HG02938 (cell line): ENCODE results near the gene INO80.
"Not testable (repeated sequence)": the region's sequence is repeated elsewhere in the genome, so short reads cannot be mapped to it uniquely, and the experiment has no call there.

ENCODE experiments used
- ATAC-seq: cut with Tn5 transposase; IDR thresholded peaks from one replicate; pipeline ENCODE4 v1.9.1; 2021; ENCODE audit warnings: mild to moderate bottlenecking, moderate library complexity; ENCODE audit not compliant: unreplicated experiment

The INO80 gene

DNA sequence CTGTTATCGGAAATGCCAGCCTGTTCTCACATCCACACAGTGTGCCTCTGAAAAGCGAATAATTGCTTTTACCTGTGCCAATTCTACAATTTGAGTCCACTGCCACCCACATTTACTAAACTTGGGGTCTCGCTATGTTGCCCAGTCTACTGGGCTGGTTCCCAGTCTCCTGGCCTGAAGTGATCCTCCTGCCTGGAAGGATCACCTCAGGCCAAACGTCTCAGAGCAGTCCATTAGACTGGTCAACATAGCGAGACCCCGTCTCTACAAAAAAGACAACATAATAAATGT lies 827 bp upstream of the INO80 start:
- ATAC-seq = no peak

DNA sequence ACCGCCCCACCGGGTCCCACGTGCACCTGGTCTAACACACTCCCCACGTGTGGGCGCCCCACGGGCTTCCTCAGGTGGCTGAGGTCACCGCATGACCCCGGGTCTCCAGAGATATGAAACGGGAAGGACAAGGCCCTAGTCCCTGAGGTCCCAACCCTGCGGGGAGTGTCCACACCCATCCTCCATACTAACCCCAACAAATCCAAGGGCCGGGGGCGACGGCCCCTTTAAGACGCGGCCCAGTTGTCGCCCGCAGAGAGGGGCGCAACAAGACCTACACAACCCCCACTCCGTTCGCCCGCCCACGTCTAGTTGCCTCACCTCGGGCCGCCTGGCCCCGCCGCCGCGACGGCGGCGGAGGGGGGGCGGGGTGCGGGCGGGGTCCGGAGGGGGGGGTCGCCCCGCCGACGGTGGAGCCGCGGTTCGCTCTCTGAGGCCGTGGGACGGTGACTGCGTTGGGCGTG lies 396 bp downstream of the INO80 start:
- ATAC-seq = peak; percentile 44

DNA sequence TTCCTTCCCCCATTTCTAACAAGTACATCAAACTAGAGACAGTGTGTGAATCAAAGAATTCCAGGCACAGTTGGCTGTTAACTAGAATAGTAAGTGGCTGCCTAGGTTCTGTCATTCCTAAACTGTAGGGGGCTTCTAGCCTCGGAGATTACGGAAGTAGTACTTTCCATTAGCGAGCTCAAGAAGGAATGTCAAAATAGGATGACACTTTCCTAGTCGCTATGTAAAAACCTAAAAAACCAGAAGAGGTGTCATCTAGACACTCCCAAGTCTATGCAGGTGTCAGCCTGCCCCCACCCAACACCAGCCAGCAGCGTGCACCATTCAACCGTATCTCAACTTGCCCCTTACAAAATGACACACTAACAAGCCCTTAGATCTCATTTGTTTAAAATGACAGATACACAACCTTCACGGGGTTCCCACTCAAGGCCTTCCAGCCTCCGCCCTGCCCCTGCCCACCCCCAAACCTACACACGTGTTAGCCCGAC lies 874 bp downstream of the INO80 start:
- ATAC-seq = no peak

- ATAC-seq = no peak
These were observed 9.1 kb downstream of the INO80 start for GRCh38 chr15:41106947-41107346.

GRCh38 chr15:41105348-41106334 lies 10.4 kb downstream of the INO80 start:
- no peak for ATAC-seq

DNA sequence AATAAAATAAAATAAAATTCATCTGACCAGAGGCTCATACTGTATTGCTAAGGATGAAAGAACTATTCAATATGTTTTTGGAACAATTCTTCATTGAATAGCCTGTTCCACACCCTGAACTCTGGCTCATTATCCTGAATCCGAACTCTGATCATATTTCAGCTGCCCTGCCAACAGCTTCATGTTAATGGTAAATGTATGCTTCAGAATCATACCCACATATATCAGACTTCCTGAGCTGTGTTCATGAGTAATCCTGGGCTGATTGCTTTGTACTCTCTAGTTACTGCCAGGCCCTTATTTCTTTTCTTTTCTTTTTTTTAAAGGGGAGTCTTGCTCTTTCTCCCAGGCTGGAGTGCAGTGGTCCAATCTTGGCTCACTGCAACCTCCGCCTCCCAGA lies 11.8 kb downstream of the INO80 start:
- ATAC-seq = no peak

- ATAC-seq = no peak
These were observed 13.2 kb downstream of the INO80 start for GRCh38 chr15:41102854-41103253.

DNA sequence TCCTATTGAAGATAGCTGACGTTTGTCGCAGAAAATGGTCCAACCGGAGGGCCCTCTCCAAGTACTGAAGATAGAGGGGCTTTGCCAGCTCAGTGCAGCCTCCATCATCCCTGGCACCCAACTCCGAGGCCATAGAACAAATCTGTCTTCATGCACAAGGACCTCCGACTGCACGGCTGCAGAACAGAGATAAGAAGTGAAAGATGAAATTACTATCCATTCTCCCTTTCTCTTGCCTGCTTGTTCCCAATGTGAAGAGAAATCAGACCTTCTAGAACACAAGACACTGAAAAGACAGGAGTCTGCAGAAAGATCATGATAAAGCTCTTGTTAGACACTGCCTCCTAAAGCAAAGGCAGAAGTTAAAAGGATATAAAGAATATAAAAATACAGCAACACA lies 19.9 kb downstream of the INO80 start:
- ATAC-seq = no peak

- ATAC-seq = no peak
These were observed 31.1 kb downstream of the INO80 start for GRCh38 chr15:41085029-41085428.

DNA sequence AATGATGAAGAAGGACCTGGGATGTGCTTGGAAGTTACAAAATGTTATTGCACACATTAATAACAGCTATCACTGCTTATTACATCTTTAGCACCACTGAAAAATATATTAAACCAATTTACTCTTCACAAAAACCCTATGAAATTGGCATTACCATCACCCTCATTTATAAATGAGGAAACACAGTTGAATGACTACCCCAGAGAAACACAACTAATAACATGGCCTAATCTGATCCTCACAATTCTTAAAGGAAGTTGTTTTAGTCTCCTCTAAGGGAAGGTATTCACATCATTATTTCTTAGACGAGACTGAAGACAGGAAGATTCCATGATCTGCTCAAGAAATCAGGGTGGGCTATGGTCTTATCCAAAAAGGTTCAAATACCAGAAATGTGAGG lies 35.9 kb downstream of the INO80 start:
- ATAC-seq = no peak

GRCh38 chr15:41079717-41080116 lies 36.4 kb downstream of the INO80 start:
- no peak for ATAC-seq

- ATAC-seq = not testable (repeated sequence)
These were observed 37.2 kb downstream of the INO80 start for GRCh38 chr15:41078879-41079278.

GRCh38 chr15:41078125-41078524 lies 38.0 kb downstream of the INO80 start:
- ATAC-seq = no peak

- ATAC-seq = no peak
These were observed 43.1 kb downstream of the INO80 start for GRCh38 chr15:41073028-41073427.

GRCh38 chr15:41072013-41072412 lies 44.1 kb downstream of the INO80 start:
- no peak for ATAC-seq

GRCh38 chr15:41066516-41066915 lies 49.6 kb downstream of the INO80 start:
- no peak for ATAC-seq

- no peak for ATAC-seq
These were observed 54.4 kb downstream of the INO80 start for GRCh38 chr15:41061667-41062066.

DNA sequence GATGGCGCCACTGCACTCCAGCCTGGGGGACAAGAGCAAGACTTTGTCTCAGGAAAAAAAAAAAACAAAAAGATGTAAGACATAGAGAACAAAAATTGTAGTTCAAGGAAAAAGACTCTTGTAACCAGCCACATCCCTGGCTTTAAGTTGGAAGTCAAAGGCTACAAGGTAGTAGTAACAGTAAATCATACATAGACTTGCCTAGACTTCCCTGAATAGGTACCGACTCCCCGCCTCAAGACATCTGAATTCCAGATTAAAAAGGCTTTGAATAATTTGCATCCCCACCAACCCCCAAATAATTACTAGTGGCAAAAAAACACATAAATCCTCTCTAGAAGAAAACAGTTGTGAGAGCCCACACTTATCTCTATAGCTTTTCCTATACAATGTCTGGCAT lies 55.6 kb downstream of the INO80 start:
- ATAC-seq = no peak

GRCh38 chr15:41056810-41057209 lies 59.3 kb downstream of the INO80 start:
- no peak for ATAC-seq

GRCh38 chr15:41055706-41056105 lies 60.4 kb downstream of the INO80 start:
- ATAC-seq = no peak

DNA sequence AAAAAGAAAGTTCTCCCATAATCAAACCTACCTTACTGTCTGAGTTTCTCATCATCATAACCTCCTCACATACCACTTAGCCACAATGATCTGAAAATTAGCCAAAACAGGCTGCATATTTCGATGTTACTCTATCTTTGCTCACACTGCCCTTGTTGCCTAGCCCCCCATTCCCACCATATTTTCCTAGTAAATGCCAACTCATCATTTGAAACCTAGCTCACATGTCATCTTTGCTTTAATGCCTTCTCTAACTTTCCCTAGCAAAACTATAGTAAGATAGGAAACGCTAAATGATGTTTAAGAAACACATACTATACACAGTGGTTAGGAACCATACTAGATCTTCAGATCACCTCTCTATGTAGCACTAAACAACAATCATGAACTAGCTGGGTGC lies 64.9 kb downstream of the INO80 start:
- ATAC-seq = no peak

GRCh38 chr15:41048852-41049251 lies 67.2 kb downstream of the INO80 start:
- no peak for ATAC-seq

DNA sequence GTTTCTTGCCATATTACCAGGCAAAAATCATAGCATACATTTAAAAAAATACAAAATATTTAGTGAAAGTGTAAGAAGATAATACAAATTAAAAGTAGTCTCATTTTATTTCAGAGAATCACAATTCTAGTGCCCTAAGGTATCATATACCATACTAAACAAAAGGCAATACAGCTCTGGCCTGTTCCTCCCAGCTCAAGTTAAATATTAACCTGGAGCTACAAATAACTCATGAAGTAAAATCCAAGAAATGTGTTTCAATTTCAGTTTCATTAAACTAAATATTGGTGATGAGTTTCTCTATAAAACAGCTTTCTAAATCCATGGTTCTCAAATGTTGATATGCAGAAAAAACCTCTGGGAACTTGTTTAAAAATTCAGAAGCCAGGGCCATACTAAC lies 67.7 kb downstream of the INO80 start:
- ATAC-seq = no peak
